GM20431 (cell line): Measurements from ENCODE around the gene ADGRV1.
"Not testable (repeated sequence)": the region's sequence is repeated elsewhere in the genome, so short reads cannot be mapped to it uniquely, and the experiment has no call there.

ENCODE experiments used
- in situ Hi-C: fragments of 300-500 bp; cut with MseI, MboI; formaldehyde crosslinking; loops from one replicate; pipeline ENCODE4 v1.15.0; 2020; ENCODE audit warnings: low sequenced_read_pairs; ENCODE audit not compliant: unreplicated experiment

Gene ADGRV1

GRCh38 chr5:90548069-90548593 lies 10.5 kb upstream of the ADGRV1 start:
- in situ Hi-C loops, result loop anchor here (25.0 kb wide), 1 partner anchor 111 kb away; no protein-coding TSS in a partner anchor

- in situ Hi-C loops, result loop anchor here (25.0 kb wide), 1 partner anchor 112 kb away; no protein-coding TSS in a partner anchor
Measured at GRCh38 chr5:90549223-90549622, 9.4 kb upstream of the ADGRV1 start.

- in situ Hi-C loops, result loop anchor here (25.0 kb wide), 1 partner anchor 113 kb away; no protein-coding TSS in a partner anchor
Measured at GRCh38 chr5:90549729-90550275, 8.8 kb upstream of the ADGRV1 start.

- in situ Hi-C loops, result no loop called here
Measured at GRCh38 chr5:90550963-90551362, 7.6 kb upstream of the ADGRV1 start.

- in situ Hi-C loops, result no loop called here
Measured at GRCh38 chr5:90551376-90551775, 7.2 kb upstream of the ADGRV1 start.

- in situ Hi-C loops, result no loop called here
Measured at GRCh38 chr5:90553711-90554110, 4.9 kb upstream of the ADGRV1 start.

GRCh38 chr5:90554358-90555006 lies 4.1 kb upstream of the ADGRV1 start:
- in situ Hi-C loops, result no loop called here

GRCh38 chr5:90555666-90556065 lies 2.9 kb upstream of the ADGRV1 start:
- in situ Hi-C loops, result no loop called here

- in situ Hi-C loops, result no loop called here
Measured at GRCh38 chr5:90557391-90557790, 1.2 kb upstream of the ADGRV1 start.

- in situ Hi-C loops, result no loop called here
Measured at GRCh38 chr5:90557871-90558270, 726 bp upstream of the ADGRV1 start.

- in situ Hi-C loops, result no loop called here
Measured at GRCh38 chr5:90560771-90561170, 2.2 kb downstream of the ADGRV1 start.

GRCh38 chr5:90561766-90562165 lies 3.2 kb downstream of the ADGRV1 start:
- in situ Hi-C loops, result no loop called here

- in situ Hi-C loops, result no loop called here
Measured at GRCh38 chr5:90562341-90562740, 3.7 kb downstream of the ADGRV1 start.

- in situ Hi-C loops, result no loop called here
Measured at GRCh38 chr5:90563108-90563507, 4.5 kb downstream of the ADGRV1 start.

GRCh38 chr5:90565491-90565890 lies 6.9 kb downstream of the ADGRV1 start:
- in situ Hi-C loops, result no loop called here

- in situ Hi-C loops, result no loop called here
Measured at GRCh38 chr5:90569084-90569483, 10.5 kb downstream of the ADGRV1 start.

GRCh38 chr5:90570034-90570433 lies 11.4 kb downstream of the ADGRV1 start:
- in situ Hi-C loops, result no loop called here

GRCh38 chr5:90571147-90571773 lies 12.7 kb downstream of the ADGRV1 start:
- in situ Hi-C loops, result no loop called here

- in situ Hi-C loops, result no loop called here
Measured at GRCh38 chr5:90575712-90576111, 17.1 kb downstream of the ADGRV1 start.

GRCh38 chr5:90576566-90576965 lies 18.0 kb downstream of the ADGRV1 start:
- in situ Hi-C loops, result not testable (repeated sequence)

GRCh38 chr5:90579905-90580304 lies 21.3 kb downstream of the ADGRV1 start:
- in situ Hi-C loops, result not testable (repeated sequence)
